ENCODE data around the gene KIAA0930. TPM values are rescaled to one million over a fixed set of nuclear protein-coding genes. Genes with fewer than 3 reads are reported as not detected.
A peak's percentile ranks its signal among the peaks of the same experiment; 100 is the strongest.
"Not testable (repeated sequence)": the region's sequence is repeated elsewhere in the genome, so short reads cannot be mapped to it uniquely, and the experiment has no call there.

The KIAA0930 gene
- total RNA-seq, 6 donors from 2014 or later: 31.2 to 103 (median 42.8) TPM

DNA sequence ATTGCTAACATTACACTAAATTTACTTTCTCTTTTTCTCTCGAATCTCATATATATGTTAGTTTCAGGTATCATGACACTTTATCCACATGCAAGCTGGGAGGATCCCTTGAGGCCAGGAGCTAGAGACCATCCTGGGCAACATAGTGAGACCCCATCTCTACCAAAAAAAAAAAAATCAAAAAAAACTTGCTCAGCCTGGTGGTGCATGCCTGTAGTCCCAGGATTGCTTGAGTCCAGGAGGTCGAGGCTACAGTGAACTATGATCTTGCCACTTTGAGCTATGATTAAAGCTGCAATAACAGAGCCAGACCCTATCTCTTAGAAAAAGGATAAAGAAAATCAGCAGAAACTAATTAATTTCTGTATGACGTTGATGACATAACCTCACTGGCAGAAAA, 40.3 kb upstream of the KIAA0930 start:
- Histone ChIP-seq H3K36me3 (no peaks in the 10 kb centered on the region), H3K27me3 (peaks cover 0 to 12% (median 4%) of the 10 kb centered on the region in 4 donors), H3K4me1 (peaks cover 18 to 24% (median 22%) of the 10 kb centered on the region in 4 donors), H3K27ac (no peak overlapping the region), H3K9me3 (no peaks in the 10 kb centered on the region), H3K4me3 (no peak overlapping the region)
- WGBS, 2 donors: 72 to 80% methylated on average over 3 of the region's 3 CpGs
- no peak for DNase-seq
- ATAC-seq (ENCODE audit: low FRiP score in 2 of 2): no peak
- TF ChIP-seq POLR2A (IDR thresholded peaks at IDR 0.05) (no peak), POLR2AphosphoS5 (IDR thresholded peaks at IDR 0.05) (no peak), EP300 (IDR thresholded peaks at IDR 0.05) (no peak)
- TF ChIP-seq, protein P1, sequence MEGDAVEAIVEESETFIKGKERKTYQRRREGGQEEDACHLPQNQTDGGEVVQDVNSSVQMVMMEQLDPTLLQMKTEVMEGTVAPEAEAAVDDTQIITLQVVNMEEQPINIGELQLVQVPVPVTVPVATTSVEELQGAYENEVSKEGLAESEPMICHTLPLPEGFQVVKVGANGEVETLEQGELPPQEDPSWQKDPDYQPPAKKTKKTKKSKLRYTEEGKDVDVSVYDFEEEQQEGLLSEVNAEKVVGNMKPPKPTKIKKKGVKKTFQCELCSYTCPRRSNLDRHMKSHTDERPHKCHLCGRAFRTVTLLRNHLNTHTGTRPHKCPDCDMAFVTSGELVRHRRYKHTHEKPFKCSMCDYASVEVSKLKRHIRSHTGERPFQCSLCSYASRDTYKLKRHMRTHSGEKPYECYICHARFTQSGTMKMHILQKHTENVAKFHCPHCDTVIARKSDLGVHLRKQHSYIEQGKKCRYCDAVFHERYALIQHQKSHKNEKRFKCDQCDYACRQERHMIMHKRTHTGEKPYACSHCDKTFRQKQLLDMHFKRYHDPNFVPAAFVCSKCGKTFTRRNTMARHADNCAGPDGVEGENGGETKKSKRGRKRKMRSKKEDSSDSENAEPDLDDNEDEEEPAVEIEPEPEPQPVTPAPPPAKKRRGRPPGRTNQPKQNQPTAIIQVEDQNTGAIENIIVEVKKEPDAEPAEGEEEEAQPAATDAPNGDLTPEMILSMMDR (IDR thresholded peaks at IDR 0.05): no peak

DNA sequence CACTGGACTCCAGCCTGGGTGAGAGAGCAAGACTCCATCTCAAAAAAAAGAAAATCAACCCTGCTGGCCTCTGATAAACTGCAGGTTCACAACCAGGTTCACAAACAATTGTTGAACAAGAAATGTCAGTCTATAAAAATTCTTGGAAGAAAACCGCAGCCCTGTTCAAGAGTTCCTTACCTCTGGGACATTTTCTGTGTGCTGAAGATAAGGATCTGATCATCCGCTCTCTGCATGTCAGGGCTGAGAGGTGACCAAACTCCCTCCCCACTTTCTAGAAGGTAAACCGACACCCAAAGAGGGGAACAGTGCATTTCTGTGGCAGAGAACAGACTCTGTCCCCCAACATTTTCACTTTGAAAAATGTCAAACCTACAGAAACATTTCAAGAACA, 39.9 kb upstream of the KIAA0930 start:
- no peak for ATAC-seq (ENCODE audit: low FRiP score in 2 of 2)
- Histone ChIP-seq H3K9me3 (no peaks in the 10 kb centered on the region), H3K4me3 (no peak overlapping the region), H3K27me3 (peaks cover 0 to 12% (median 4%) of the 10 kb centered on the region in 4 donors), H3K27ac (peak overlapping the region in 2 of 4 donors; percentile 46 to 56), H3K36me3 (no peaks in the 10 kb centered on the region), H3K4me1 (peaks cover 18 to 24% (median 22%) of the 10 kb centered on the region in 4 donors)
- 91 to 94% methylated on average over 3 of the region's 3 CpGs for WGBS, 2 donors
- no peak for DNase-seq
- TF ChIP-seq, protein P1 (IDR thresholded peaks at IDR 0.05): no peak
- TF ChIP-seq POLR2AphosphoS5 (IDR thresholded peaks at IDR 0.05): no peak
- TF ChIP-seq POLR2A (IDR thresholded peaks at IDR 0.05): no peak
- no peak for TF ChIP-seq EP300 (IDR thresholded peaks at IDR 0.05)

DNA sequence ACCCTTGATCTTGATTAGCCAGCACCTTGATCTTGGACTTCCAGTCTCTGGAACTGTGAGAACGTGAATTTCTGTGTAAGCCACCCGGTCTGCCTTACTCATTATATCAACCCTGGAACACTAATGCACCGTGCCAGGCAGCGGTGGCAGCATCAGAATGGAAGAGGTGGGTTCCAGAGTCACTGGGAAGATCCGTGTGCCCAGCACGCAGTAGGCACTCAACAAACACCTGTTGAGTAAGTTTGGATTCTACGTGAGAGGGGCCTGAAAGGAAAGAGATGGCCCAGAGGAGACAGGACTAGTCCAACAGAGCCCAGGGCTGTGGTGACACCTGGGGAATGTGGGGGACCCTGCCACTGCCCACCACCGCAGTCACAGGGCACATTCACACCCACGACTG, 37.4 kb upstream of the KIAA0930 start:
- H3K36me3 ChIP-seq: no peaks in the 10 kb centered on the region
- H3K4me3 ChIP-seq: no peak overlapping the region
- H3K9me3 ChIP-seq: no peaks in the 10 kb centered on the region
- WGBS, 2 donors: 87 to 90% methylated on average over 2 to 9 of the region's 9 CpGs
- ATAC-seq (ENCODE audit: low FRiP score in 2 of 2) (no peak), DNase-seq (no peak)
- no peaks in the 10 kb centered on the region for H3K27me3 ChIP-seq
- no peak overlapping the region for H3K27ac ChIP-seq
- no peak for TF ChIP-seq POLR2AphosphoS5 (IDR thresholded peaks at IDR 0.05)
- TF ChIP-seq POLR2A (IDR thresholded peaks at IDR 0.05): no peak
- TF ChIP-seq EP300 (IDR thresholded peaks at IDR 0.05): no peak
- TF ChIP-seq, protein P1 (IDR thresholded peaks at IDR 0.05): no peak
- peaks cover 7 to 14% (median 9%) of the 10 kb centered on the region in 4 donors for H3K4me1 ChIP-seq

DNA sequence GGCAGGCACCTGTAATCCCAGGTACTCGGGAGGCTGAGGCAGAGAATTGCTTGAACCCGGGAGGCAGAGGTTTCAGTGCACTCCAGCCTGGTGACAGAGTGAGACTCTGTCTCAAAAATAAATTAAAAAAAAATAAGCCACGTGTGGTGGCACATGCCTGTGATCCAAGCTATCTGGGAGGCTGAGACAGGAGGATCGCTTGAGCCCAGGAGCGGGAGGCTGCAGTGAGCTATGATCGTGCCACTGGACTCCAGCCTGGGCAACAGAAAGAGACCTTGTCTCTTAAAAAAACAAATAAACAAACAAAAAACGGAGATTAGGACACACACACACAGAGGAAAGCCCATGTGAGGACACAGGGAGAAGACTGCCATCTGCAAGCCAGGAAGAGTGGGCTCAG, 37.0 kb upstream of the KIAA0930 start:
- not testable (repeated sequence) for H3K36me3 ChIP-seq; H3K9me3 ChIP-seq; DNase-seq; ATAC-seq (ENCODE audit: low FRiP score in 2 of 2); H3K4me3 ChIP-seq; H3K27ac ChIP-seq; H3K27me3 ChIP-seq
- H3K4me1 ChIP-seq: peaks cover 7 to 14% (median 9%) of the 10 kb centered on the region in 4 donors
- WGBS, 2 donors: 83 to 87% methylated on average over 7 of the region's 7 CpGs

DNA sequence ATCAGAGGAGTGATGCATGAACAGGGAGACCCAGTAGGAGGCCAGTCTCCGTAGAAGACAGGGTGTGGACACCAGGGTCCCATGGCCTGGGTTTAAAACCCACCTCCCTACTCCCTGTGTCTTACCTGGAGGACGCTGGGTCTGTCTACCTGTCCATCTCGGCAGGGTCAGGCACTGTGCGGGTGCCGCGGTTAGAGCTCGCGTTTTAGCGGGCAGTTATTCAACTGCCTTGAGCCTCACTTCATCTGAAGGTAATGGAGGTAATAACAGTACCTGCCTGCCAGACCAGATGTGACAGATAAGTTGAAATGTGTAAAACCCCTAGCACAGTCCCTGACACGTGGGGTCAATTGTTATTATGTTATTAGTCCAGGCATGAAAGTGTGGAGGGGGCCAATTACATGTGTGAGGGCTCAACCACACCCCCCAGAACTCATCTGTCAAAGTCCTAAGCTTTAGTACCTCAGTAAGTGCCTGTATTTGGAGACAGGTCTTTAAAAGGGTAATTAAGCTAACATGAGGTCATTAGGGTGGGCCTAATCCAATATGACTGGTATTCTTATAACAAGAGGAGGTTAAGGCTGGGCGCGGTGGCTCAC, 35.9 kb upstream of the KIAA0930 start:
- no peak for DNase-seq
- WGBS, 2 donors: 89% methylated on average over 12 of the region's 12 CpGs
- H3K4me1 ChIP-seq: peaks cover 7 to 18% (median 9%) of the 10 kb centered on the region in 4 donors
- no peaks in the 10 kb centered on the region for H3K36me3 ChIP-seq
- ATAC-seq (ENCODE audit: low FRiP score in 2 of 2): no peak
- H3K9me3 ChIP-seq: no peaks in the 10 kb centered on the region
- H3K27me3 ChIP-seq: no peaks in the 10 kb centered on the region
- no peak overlapping the region for H3K4me3 ChIP-seq
- H3K27ac ChIP-seq: no peak overlapping the region
- TF ChIP-seq POLR2AphosphoS5 (IDR thresholded peaks at IDR 0.05) (no peak), POLR2A (IDR thresholded peaks at IDR 0.05) (no peak), EP300 (IDR thresholded peaks at IDR 0.05) (no peak)
